HUES48 (cell line): Measurements from ENCODE around the gene EXTL2.

Experiments
- H3K27ac ChIP-seq: one replicate; pipeline ENCODE4 v1.7.0; 2013; ENCODE audit warnings: low read depth, low read length, inconsistent platforms
- H3K27me3 ChIP-seq: 2 replicates; pipeline ENCODE4 v1.6.1; 2013; ENCODE audit warnings: mild to moderate bottlenecking, low read length; ENCODE audit not compliant: control insufficient read depth, insufficient read depth
- H3K36me3 ChIP-seq: 2 replicates; pipeline ENCODE4 v1.6.1; 2013; ENCODE audit warnings: low read length; ENCODE audit not compliant: control insufficient read depth, insufficient read depth
- H3K4me1 ChIP-seq: 2 replicates; pipeline ENCODE4 v1.6.1; 2013; ENCODE audit warnings: mild to moderate bottlenecking, low read length; ENCODE audit not compliant: control insufficient read depth, insufficient read depth
- H3K4me3 ChIP-seq: 2 replicates; pipeline ENCODE4 v1.5.1; 2013; ENCODE audit warnings: mild to moderate bottlenecking, low read depth, low read length
- H3K9ac ChIP-seq: 2 replicates; pipeline ENCODE4 v1.6.1; 2013; ENCODE audit warnings: mild to moderate bottlenecking, low read depth, low read length, moderate library complexity
- H3K9me3 ChIP-seq: 2 replicates; pipeline ENCODE4 v1.6.1; 2013; ENCODE audit warnings: low read length; ENCODE audit not compliant: control insufficient read depth, insufficient read depth

The EXTL2 gene

DNA sequence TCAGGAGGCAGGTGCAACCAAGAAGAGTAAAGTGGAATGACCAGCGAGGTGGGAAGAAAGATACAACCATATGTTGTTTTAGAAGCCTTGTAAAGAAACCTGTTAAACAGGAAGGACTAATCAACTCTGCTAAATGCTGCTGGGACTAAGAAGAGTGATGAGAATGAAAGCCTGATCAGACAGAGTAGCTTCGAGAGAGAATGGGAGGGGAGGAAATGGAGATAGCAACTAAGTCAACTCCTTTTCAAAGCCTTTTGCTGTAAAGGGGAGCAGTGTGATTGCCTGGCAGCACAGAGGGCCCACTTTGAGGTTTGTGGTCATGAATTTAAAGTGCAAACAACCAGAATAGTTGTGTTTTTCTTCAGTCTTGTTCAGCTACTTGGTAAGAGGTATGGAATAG is 32.6 kb upstream of the EXTL2 start:
- Histone ChIP-seq H3K4me1 (no peaks in the 10 kb centered on the region), H3K27ac (no peak overlapping the region)

GRCh38 chr1:100926240-100926639 is 31.6 kb upstream of the EXTL2 start:
- no peak overlapping the region for H3K27ac ChIP-seq
- H3K36me3 ChIP-seq = peaks cover 47% of the 10 kb centered on the region
- no peaks in the 10 kb centered on the region for H3K4me1 ChIP-seq

More for the DNA sequence above, 32.6 kb upstream of the EXTL2 start:
- peaks cover 42% of the 10 kb centered on the region for H3K36me3 ChIP-seq
- H3K9ac ChIP-seq = no peak overlapping the region
- H3K9me3 ChIP-seq = no peaks in the 10 kb centered on the region
- H3K4me3 ChIP-seq = no peak overlapping the region
- no peaks in the 10 kb centered on the region for H3K27me3 ChIP-seq

GRCh38 chr1:100924991-100925390 is 30.3 kb upstream of the EXTL2 start:
- H3K36me3 ChIP-seq = peaks cover 48% of the 10 kb centered on the region
- H3K27ac ChIP-seq = no peak overlapping the region
- no peak overlapping the region for H3K4me3 ChIP-seq
- no peak overlapping the region for H3K9ac ChIP-seq
- H3K4me1 ChIP-seq = no peaks in the 10 kb centered on the region
- H3K27me3 ChIP-seq = no peaks in the 10 kb centered on the region
- H3K9me3 ChIP-seq = no peaks in the 10 kb centered on the region

More at GRCh38 chr1:100926240-100926639, 31.6 kb upstream of the EXTL2 start:
- Histone ChIP-seq H3K9me3 (no peaks in the 10 kb centered on the region), H3K4me3 (no peak overlapping the region), H3K9ac (no peak overlapping the region), H3K27me3 (no peaks in the 10 kb centered on the region)

DNA sequence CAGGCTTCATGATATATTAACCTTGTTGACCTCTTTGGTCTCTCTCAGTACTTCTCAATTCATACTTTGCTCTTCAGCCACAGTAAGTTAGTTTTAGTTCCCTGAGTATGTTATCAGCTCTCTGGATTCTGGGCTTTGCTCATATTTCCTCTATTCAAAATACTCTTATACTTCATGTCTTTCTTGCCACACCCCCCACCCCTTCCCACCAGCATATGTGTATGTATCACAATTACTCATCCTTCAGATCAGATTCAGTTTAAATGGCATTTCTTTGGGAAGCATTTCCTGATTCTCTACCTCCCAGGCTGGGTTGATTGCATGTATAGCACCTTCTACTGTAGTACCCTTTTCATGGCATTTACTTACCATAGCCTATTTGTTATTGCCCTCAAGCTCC is 29.6 kb upstream of the EXTL2 start:
- H3K36me3 ChIP-seq = peaks cover 49% of the 10 kb centered on the region

DNA sequence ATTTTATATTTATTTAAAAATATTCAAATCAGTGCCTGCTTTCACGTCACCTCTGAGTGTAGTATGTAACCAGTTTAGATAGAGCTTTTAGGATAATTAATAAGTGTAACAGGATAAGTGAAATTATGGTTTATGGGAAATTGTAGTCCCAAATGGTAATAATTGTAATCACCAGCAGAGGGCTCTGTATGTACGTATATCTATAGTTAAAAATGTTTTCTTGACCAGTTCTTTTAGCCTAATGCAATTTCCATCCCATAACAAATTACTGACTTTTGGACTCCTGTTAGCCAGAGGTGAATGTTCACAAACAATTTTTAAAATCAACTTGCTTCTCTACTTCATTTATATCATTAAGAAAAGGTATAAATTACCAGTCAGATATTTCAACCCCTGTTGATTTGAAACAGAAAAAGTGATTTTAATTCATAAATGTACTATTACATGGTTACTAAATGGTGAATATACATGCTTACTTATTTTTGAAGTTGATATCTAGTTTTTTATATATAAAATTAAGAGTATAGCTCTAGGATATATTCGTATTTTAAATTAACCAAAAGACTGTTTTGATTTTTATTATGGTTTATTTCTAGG is 26.6 kb upstream of the EXTL2 start:
- Histone ChIP-seq H3K27ac (no peak overlapping the region), H3K27me3 (no peaks in the 10 kb centered on the region), H3K9me3 (no peaks in the 10 kb centered on the region), H3K36me3 (peaks cover 76% of the 10 kb centered on the region), H3K4me1 (no peaks in the 10 kb centered on the region), H3K4me3 (no peak overlapping the region), H3K9ac (no peak overlapping the region)

More for the DNA sequence above, 29.6 kb upstream of the EXTL2 start:
- Histone ChIP-seq H3K4me1 (no peaks in the 10 kb centered on the region), H3K9me3 (no peaks in the 10 kb centered on the region), H3K27ac (no peak overlapping the region), H3K9ac (no peak overlapping the region), H3K4me3 (no peak overlapping the region), H3K27me3 (no peaks in the 10 kb centered on the region)

- Histone ChIP-seq H3K4me3 (no peak overlapping the region), H3K36me3 (peaks cover 95% of the 10 kb centered on the region), H3K27me3 (no peaks in the 10 kb centered on the region), H3K27ac (no peak overlapping the region), H3K9me3 (no peaks in the 10 kb centered on the region), H3K9ac (no peak overlapping the region), H3K4me1 (no peaks in the 10 kb centered on the region)
Measured at GRCh38 chr1:100912019-100912418, 17.4 kb upstream of the EXTL2 start.

DNA sequence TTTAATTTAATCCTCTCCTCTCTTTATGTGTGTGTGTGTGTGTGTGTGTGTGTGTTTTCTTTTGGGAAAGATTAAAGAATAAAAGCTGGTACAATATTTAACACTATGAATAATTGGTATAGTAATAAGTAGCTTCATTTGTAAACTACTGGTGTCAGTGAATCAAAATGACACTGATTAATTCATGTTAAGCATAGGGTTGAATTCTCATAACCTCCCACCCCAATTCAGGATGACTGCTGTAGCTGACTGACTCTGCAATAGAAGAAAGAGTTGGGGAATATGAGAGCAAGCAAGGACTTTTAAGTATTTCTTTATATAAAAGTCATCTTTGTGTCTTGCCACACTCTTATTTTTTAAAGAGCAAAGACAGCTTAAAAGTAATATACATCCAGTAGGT is 14.4 kb upstream of the EXTL2 start:
- Histone ChIP-seq H3K27ac (no peak overlapping the region), H3K4me1 (no peaks in the 10 kb centered on the region), H3K4me3 (no peak overlapping the region), H3K36me3 (peaks cover 91% of the 10 kb centered on the region), H3K27me3 (no peaks in the 10 kb centered on the region), H3K9ac (no peak overlapping the region), H3K9me3 (no peaks in the 10 kb centered on the region)

DNA sequence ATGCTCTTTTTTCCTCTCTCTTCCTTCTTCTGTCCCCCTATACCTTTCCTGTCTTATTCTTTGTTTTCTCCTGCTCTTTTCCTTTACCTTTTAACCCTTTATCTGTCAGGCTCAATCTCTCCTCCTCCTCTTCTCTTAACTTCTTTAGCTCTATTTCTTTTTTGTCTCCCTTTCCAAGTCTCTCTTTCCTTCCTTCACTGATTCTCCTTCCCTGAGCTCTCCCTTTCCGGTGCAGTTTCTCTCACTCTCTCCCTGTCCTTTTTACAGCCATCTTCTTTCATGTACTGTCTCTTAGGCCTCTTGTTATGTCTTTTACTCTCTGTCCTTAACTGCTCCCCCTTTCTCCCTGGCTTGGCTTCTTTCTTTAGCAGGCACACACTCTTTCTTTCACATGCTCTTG is 13.2 kb upstream of the EXTL2 start:
- no peaks in the 10 kb centered on the region for H3K9me3 ChIP-seq
- no peaks in the 10 kb centered on the region for H3K27me3 ChIP-seq
- H3K9ac ChIP-seq = no peak overlapping the region
- H3K36me3 ChIP-seq = peaks cover 84% of the 10 kb centered on the region
- H3K27ac ChIP-seq = no peak overlapping the region
- H3K4me1 ChIP-seq = no peaks in the 10 kb centered on the region
- no peak overlapping the region for H3K4me3 ChIP-seq

- no peaks in the 10 kb centered on the region for H3K9me3 ChIP-seq
- peaks cover 84% of the 10 kb centered on the region for H3K36me3 ChIP-seq
- no peaks in the 10 kb centered on the region for H3K27me3 ChIP-seq
- H3K27ac ChIP-seq = no peak overlapping the region
- no peaks in the 10 kb centered on the region for H3K4me1 ChIP-seq
- no peak overlapping the region for H3K9ac ChIP-seq
- H3K4me3 ChIP-seq = no peak overlapping the region
Measured at GRCh38 chr1:100905181-100905580, 10.5 kb upstream of the EXTL2 start.

- Histone ChIP-seq H3K36me3 (peaks cover 84% of the 10 kb centered on the region), H3K27me3 (no peaks in the 10 kb centered on the region), H3K27ac (no peak overlapping the region), H3K4me3 (no peak overlapping the region), H3K9ac (no peak overlapping the region), H3K4me1 (no peaks in the 10 kb centered on the region), H3K9me3 (no peaks in the 10 kb centered on the region)
Measured at GRCh38 chr1:100904528-100904927, 9.9 kb upstream of the EXTL2 start.

DNA sequence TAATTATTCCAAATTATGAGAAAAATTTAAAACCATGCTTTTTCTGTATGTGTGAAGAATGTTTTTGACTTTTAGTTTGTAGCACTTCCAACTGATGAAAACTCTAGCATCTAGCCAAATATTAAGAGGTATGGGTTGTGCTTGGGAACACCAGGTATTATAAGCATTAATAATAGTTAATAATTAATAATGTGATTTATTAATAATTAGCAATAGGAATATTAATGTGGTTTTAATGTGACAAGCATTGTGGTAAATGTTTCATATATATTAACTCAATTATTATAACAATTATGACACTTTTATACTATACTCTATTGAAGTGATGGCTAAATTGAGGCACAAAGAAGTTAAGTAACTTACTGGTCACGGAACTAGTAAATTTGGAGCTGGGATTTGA is 9.1 kb upstream of the EXTL2 start:
- H3K9ac ChIP-seq = no peak overlapping the region
- no peaks in the 10 kb centered on the region for H3K9me3 ChIP-seq
- H3K27ac ChIP-seq = no peak overlapping the region
- no peaks in the 10 kb centered on the region for H3K4me1 ChIP-seq
- H3K4me3 ChIP-seq = no peak overlapping the region
- H3K36me3 ChIP-seq = peaks cover 84% of the 10 kb centered on the region
- no peaks in the 10 kb centered on the region for H3K27me3 ChIP-seq
